Panc1 (cell line): ENCODE results near the gene MBOAT7. TPM values are rescaled to one million over a fixed set of nuclear protein-coding genes. Genes with fewer than 3 reads are reported as not detected.

Experiments
- ATAC-seq: fragments of 200-7000 bp; cut with Tn5 transposase; 2 replicates; pipeline ENCODE4 v1.9.1; 2020; ENCODE audit warnings: mild to moderate bottlenecking, moderate library complexity
- BruUV-seq: library from RNA; stranded (reverse); fragments of 400-500 nt; replicated peaks from 2 replicates; lab custom pipeline; 2021; lab: Mats Ljungman, UMichigan
- CTCF ChIA-PET: fragments of 300-600 bp; sonication (Branson Sonifier 250); formaldehyde crosslinking; loops from one replicate; lab custom pipeline; 2022; ENCODE audit warnings: antibody characterized with exemption; lab: Charles Lee
- POLR2A ChIA-PET: fragments of 300-600 bp; sonication (Branson Sonifier 250); formaldehyde crosslinking; loops from one replicate; lab custom pipeline; 2022; ENCODE audit warnings: antibody characterized with exemption; lab: Charles Lee
- DNase-seq: peaks from one replicate; pipeline ENCODE4 v3.0.0-alpha.2; 2010; ENCODE audit warnings: low read depth, low spot score
- H3K27ac ChIP-seq: 2 replicates; pipeline ENCODE4 v1.5.1; 2011; ENCODE audit warnings: mild to moderate bottlenecking, low read length, inconsistent platforms
- H3K27me3 ChIP-seq: fragments of 200-500 bp; sonication (Bioruptor generic); 2 replicates; pipeline ENCODE4 v1.6.0; 2014; ENCODE audit warnings: low read length, inconsistent platforms; ENCODE audit not compliant: control insufficient read depth, insufficient read depth
- H3K36me3 ChIP-seq: fragments of 200-500 bp; sonication (Bioruptor generic); 2 replicates; pipeline ENCODE4 v1.5.1; 2014; ENCODE audit warnings: inconsistent platforms, mild to moderate bottlenecking, low read length, moderate library complexity; ENCODE audit not compliant: control insufficient read depth, insufficient read depth
- H3K4me1 ChIP-seq: 2 replicates; pipeline ENCODE4 v1.5.1; 2011; ENCODE audit warnings: inconsistent platforms, mild to moderate bottlenecking, low read length, moderate library complexity; ENCODE audit not compliant: control insufficient read depth, insufficient read depth
- H3K4me3 ChIP-seq, 2 experiments: 2 replicates each; pipeline ENCODE4 v1.5.1; 2011 to 2012; ENCODE audit warnings: low read depth in 2 of 2, low read length in 2 of 2, mild to moderate bottlenecking in 2 of 2, inconsistent platforms in 1 of 2, moderate library complexity in 1 of 2
- H3K9me3 ChIP-seq: fragments of 200-500 bp; sonication (Bioruptor generic); 2 replicates; pipeline ENCODE4 v1.5.1; 2014; ENCODE audit warnings: low read depth, mild to moderate bottlenecking, inconsistent platforms, low read length, moderate library complexity; ENCODE audit not compliant: control insufficient read depth, insufficient read depth
- POLR2AphosphoS5 ChIP-seq: IDR thresholded peaks from 2 replicates; pipeline ENCODE4 v1.6.1; 2012; ENCODE audit warnings: mild to moderate bottlenecking, low read depth, low read length, moderate library complexity
- SIN3A ChIP-seq: IDR thresholded peaks from 2 replicates; pipeline ENCODE4 v1.6.1; 2012; ENCODE audit warnings: low read depth, mild to moderate bottlenecking, low read length, moderate library complexity, borderline replicate concordance; ENCODE audit not compliant: insufficient read depth
- TCF7L2 ChIP-seq: IDR thresholded peaks from 2 replicates; pipeline ENCODE4 v1.6.1; 2011; ENCODE audit warnings: mild to moderate bottlenecking, low read depth, low read length, inconsistent platforms
- in situ Hi-C: cut with HindIII; loops from 2 replicates; pipeline ENCODE4 v1.10.0; 2016; ENCODE audit warnings: low sequenced_read_pairs, low pct_unique_long_range_greater_than_20kb
- intact Hi-C: fragments of 100-400 bp; cut with micrococcal nuclease; formaldehyde crosslinking; loops from one replicate; pipeline ENCODE4 v1.10.0; 2022; ENCODE audit not compliant: unreplicated experiment
- total RNA-seq: library from RNA; stranded (reverse); gene quantifications from one replicate; pipeline ENCODE4 v1.2.1, GENCODE V29; 2021; ENCODE audit not compliant: unreplicated experiment
- TF ChIP-seq, protein P1 (sequence below): fragments of 450-650 bp; IDR thresholded peaks from 2 replicates; pipeline ENCODE4 v1.5.1; 2017; ENCODE audit warnings: mild to moderate bottlenecking
- TF ChIP-seq, protein P2 (sequence below), 2 experiments: IDR thresholded peaks; 2 replicates each; pipeline ENCODE4 v1.6.1; 2011 to 2012; ENCODE audit warnings: low read depth in 2 of 2, control low read depth in 1 of 2, low read length in 1 of 2, mild to moderate bottlenecking in 1 of 2, moderate library complexity in 1 of 2; ENCODE audit not compliant: insufficient read depth in 1 of 2

MBOAT7 gene
- total RNA-seq, 1 experiment from 2014 or later: 264 TPM

DNA sequence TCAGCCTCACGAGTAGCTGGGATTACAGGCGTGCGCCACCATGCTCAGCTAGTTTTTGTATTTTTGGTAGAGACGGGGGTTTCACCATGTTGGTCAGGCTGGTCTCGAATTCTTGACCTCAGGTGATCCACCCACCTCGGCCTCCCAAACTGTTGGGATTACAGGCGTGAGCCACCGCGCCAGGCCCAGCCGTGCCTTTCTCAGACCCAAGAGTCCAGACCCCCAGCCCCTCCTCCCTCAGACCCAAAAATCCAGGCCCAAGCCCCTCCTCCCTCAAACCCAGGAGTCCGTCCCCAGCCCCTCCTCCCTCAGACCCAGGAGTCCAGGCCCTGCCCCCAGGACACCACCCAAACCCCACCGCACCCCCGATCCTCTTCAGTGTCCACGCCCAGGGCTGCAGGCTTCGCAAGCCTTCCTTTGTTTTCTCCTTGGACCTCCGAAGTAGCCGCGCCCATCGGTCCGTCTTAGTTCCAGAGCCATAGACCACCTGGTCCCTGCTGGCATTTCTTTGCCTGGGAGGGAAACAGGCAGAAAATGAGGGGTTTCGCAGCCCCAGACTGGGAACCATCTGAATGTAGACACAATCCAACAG lies 20.1 kb downstream of the MBOAT7 start:
- in situ Hi-C loops (no loop called here), intact Hi-C loops (no loop called here)
- Histone ChIP-seq H3K27me3 (no peaks in the 10 kb centered on the region), H3K4me3 (no peak overlapping the region), H3K4me1 (peaks cover 9% of the 10 kb centered on the region), H3K27ac (no peak overlapping the region), H3K9me3 (no peaks in the 10 kb centered on the region), H3K36me3 (no peaks in the 10 kb centered on the region)
- no peak for ATAC-seq
- ChIA-PET POLR2A (interaction anchor here (1.0 kb wide), 1 partner anchor 27 kb away, joined by 3 read pairs; no protein-coding TSS in a partner anchor), CTCF (interaction anchor here (0.6 to 1.3 kb wide), 3 partner anchors 20 to 253 kb away, joined by 3 to 8 read pairs (median 4); partner anchors contain the start of gene MBOAT7)
- no TSS peak for BruUV-seq
- DNase-seq: no peak
- TF ChIP-seq, protein P1, sequence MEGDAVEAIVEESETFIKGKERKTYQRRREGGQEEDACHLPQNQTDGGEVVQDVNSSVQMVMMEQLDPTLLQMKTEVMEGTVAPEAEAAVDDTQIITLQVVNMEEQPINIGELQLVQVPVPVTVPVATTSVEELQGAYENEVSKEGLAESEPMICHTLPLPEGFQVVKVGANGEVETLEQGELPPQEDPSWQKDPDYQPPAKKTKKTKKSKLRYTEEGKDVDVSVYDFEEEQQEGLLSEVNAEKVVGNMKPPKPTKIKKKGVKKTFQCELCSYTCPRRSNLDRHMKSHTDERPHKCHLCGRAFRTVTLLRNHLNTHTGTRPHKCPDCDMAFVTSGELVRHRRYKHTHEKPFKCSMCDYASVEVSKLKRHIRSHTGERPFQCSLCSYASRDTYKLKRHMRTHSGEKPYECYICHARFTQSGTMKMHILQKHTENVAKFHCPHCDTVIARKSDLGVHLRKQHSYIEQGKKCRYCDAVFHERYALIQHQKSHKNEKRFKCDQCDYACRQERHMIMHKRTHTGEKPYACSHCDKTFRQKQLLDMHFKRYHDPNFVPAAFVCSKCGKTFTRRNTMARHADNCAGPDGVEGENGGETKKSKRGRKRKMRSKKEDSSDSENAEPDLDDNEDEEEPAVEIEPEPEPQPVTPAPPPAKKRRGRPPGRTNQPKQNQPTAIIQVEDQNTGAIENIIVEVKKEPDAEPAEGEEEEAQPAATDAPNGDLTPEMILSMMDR: no peak
- TF ChIP-seq, protein P2, sequence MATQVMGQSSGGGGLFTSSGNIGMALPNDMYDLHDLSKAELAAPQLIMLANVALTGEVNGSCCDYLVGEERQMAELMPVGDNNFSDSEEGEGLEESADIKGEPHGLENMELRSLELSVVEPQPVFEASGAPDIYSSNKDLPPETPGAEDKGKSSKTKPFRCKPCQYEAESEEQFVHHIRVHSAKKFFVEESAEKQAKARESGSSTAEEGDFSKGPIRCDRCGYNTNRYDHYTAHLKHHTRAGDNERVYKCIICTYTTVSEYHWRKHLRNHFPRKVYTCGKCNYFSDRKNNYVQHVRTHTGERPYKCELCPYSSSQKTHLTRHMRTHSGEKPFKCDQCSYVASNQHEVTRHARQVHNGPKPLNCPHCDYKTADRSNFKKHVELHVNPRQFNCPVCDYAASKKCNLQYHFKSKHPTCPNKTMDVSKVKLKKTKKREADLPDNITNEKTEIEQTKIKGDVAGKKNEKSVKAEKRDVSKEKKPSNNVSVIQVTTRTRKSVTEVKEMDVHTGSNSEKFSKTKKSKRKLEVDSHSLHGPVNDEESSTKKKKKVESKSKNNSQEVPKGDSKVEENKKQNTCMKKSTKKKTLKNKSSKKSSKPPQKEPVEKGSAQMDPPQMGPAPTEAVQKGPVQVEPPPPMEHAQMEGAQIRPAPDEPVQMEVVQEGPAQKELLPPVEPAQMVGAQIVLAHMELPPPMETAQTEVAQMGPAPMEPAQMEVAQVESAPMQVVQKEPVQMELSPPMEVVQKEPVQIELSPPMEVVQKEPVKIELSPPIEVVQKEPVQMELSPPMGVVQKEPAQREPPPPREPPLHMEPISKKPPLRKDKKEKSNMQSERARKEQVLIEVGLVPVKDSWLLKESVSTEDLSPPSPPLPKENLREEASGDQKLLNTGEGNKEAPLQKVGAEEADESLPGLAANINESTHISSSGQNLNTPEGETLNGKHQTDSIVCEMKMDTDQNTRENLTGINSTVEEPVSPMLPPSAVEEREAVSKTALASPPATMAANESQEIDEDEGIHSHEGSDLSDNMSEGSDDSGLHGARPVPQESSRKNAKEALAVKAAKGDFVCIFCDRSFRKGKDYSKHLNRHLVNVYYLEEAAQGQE (IDR thresholded peaks at IDR 0.05; ENCODE audit: insufficient read depth in 1 of 2, low read depth in 2 of 2, low read length in 1 of 2): no peak
- no peak for TF ChIP-seq TCF7L2
- no peak for TF ChIP-seq POLR2AphosphoS5
- no peak for TF ChIP-seq SIN3A

DNA sequence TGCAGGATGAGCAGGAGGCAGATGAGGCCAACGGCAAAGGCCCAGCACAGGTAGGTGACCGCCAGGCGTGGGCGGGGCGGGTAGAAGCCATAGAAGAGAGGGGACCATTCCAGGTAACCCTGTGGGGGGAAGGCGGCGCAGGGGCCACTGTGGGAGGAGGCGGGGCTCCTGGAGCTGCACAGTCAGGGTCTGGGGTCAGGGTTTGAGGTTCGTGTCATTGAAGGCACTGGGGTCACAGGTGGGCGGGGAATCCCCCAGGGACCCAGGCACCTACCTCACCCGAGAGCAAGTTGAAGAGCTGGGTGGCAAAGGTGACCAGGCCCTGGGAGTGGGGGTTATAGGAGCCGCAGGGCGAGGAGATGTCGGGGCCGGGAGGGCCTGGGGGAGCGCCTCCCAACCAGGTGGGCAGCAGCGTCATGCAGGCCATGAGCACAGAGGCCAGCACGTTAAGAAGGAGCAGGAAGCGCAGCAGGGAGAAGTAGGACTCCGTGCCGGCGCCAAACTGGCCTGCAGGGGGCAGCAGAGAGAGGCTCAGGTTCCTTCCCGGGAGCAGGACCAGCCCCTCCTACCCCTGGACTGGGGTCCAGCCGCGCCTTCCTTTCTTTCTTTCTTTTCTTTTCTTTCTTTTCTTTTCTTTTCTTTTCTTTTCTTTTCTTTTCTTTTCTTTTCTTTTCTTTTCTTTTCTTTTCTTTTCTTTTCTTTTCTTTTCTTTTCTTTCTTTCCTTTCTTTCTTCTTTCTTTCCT lies 21.0 kb downstream of the MBOAT7 start:
- in situ Hi-C loops (no loop called here), intact Hi-C loops (no loop called here)
- H3K4me1 ChIP-seq: peaks cover 8% of the 10 kb centered on the region
- no peaks in the 10 kb centered on the region for H3K9me3 ChIP-seq
- no peaks in the 10 kb centered on the region for H3K27me3 ChIP-seq
- ChIA-PET CTCF (interaction anchor here (0.5 to 1.3 kb wide), 6 partner anchors 9 to 360 kb away, joined by 3 to 8 read pairs (median 4); partner anchors contain the start of gene MBOAT7), POLR2A (interaction anchor here (1.0 kb wide), 1 partner anchor 28 kb away, joined by 3 read pairs; no protein-coding TSS in a partner anchor)
- H3K27ac ChIP-seq: no peak overlapping the region
- BruUV-seq: no TSS peak
- DNase-seq (peak; percentile 65), ATAC-seq (peak; percentile 85)
- TF ChIP-seq TCF7L2 (no peak), POLR2AphosphoS5 (no peak), SIN3A (no peak)
- TF ChIP-seq, protein P1: peak; percentile 93
- TF ChIP-seq, protein P2 (IDR thresholded peaks at IDR 0.05; ENCODE audit: insufficient read depth in 1 of 2, low read depth in 2 of 2, low read length in 1 of 2): no peak
- H3K4me3 ChIP-seq: no peak overlapping the region
- H3K36me3 ChIP-seq: no peaks in the 10 kb centered on the region
